DND-41 (cell line): ENCODE results near the gene ARSG.

Experiments used
- ATAC-seq: fragments of 200-7000 bp; cut with Tn5 transposase; 3 replicates; pipeline ENCODE4 v1.9.1; 2021; ENCODE audit warnings: low read depth; ENCODE audit not compliant: insufficient read depth
- DNase-seq: peaks from one replicate; pipeline ENCODE4 v3.0.0-alpha.2; 2020
- H2AFZ ChIP-seq: 2 replicates; pipeline ENCODE4 v1.6.0; 2012; ENCODE audit warnings: low read depth, low read length
- H3K27ac ChIP-seq: 2 replicates; pipeline ENCODE4 v1.5.1; 2012; ENCODE audit warnings: low read length, inconsistent platforms
- H3K27me3 ChIP-seq: fragments of 200-600 bp; sonication (generic); 2 replicates; pipeline ENCODE4 v1.6.0; 2012; ENCODE audit warnings: low read length, mild to moderate bottlenecking, inconsistent platforms; ENCODE audit not compliant: insufficient read depth, poor library complexity
- H3K36me3 ChIP-seq: 2 replicates; pipeline ENCODE4 v1.5.1; 2012; ENCODE audit warnings: low read length, inconsistent platforms; ENCODE audit not compliant: insufficient read depth
- H3K4me1 ChIP-seq: 2 replicates; pipeline ENCODE4 v1.5.1; 2012; ENCODE audit warnings: mild to moderate bottlenecking, low read length; ENCODE audit not compliant: insufficient read depth
- H3K4me2 ChIP-seq: 2 replicates; pipeline ENCODE4 v1.6.0; 2012; ENCODE audit warnings: mild to moderate bottlenecking, moderate library complexity, low read length, inconsistent platforms; ENCODE audit not compliant: insufficient read depth
- H3K4me3 ChIP-seq, 2 experiments: fragments of 200-600 bp in 1 of 2; shearing (Covaris generic) in 1 of 2; 2 replicates each; pipeline ENCODE4 v1.5.1; 2012 to 2016; ENCODE audit warnings: inconsistent platforms in 2 of 2, low read length in 2 of 2, mild to moderate bottlenecking in 2 of 2, low read depth in 1 of 2, moderate library complexity in 1 of 2
- H3K79me2 ChIP-seq: 2 replicates; pipeline ENCODE4 v1.6.0; 2012; ENCODE audit warnings: low read length, inconsistent platforms; ENCODE audit not compliant: insufficient read depth
- H3K9ac ChIP-seq: 2 replicates; pipeline ENCODE4 v1.6.0; 2012; ENCODE audit warnings: low read depth, mild to moderate bottlenecking, inconsistent platforms, low read length, moderate library complexity
- H3K9me3 ChIP-seq: 2 replicates; pipeline ENCODE4 v1.5.1; 2012; ENCODE audit warnings: low read length, moderate library complexity, mild to moderate bottlenecking, inconsistent platforms; ENCODE audit not compliant: insufficient read depth, severe bottlenecking
- H4K20me1 ChIP-seq: 2 replicates; pipeline ENCODE4 v1.6.0; 2012; ENCODE audit warnings: low read length; ENCODE audit not compliant: insufficient read depth
- CTCF ChIP-seq: IDR thresholded peaks from 2 replicates; pipeline ENCODE4 v1.5.1; 2012; ENCODE audit warnings: borderline replicate concordance, low read length, moderate library complexity, mild to moderate bottlenecking; ENCODE audit not compliant: poor library complexity, severe bottlenecking; ENCODE audit errors: extremely low read depth
- EZH2 ChIP-seq: IDR thresholded peaks from 3 replicates; pipeline ENCODE4 v1.6.1; 2012; ENCODE audit warnings: borderline replicate concordance, low read depth, mild to moderate bottlenecking, moderate library complexity, low read length, inconsistent platforms; ENCODE audit not compliant: severe bottlenecking

Gene ARSG

GRCh38 chr17:68458260-68459036, 167.2 kb downstream of the ARSG start:
- DNase-seq (no peak), ATAC-seq (no peak)
- no peaks in the 10 kb centered on the region for H3K79me2 ChIP-seq
- H4K20me1 ChIP-seq = no peaks in the 10 kb centered on the region
- no peak overlapping the region for H2AFZ ChIP-seq
- peak overlapping the region; percentile 25 for H3K9ac ChIP-seq
- 0 out of 2 replicates have a peak overlapping the region, but pooled peaks have one; percentile 14 for H3K27ac ChIP-seq
- H3K27me3 ChIP-seq = no peaks in the 10 kb centered on the region
- peak overlapping the region; percentile 92 for H3K4me2 ChIP-seq
- H3K9me3 ChIP-seq = no peaks in the 10 kb centered on the region
- TF ChIP-seq CTCF = no peak
- no peak for TF ChIP-seq EZH2
- peak overlapping the region; percentile 20 to 60; a peak in 3 of 4 replicates for H3K4me3 ChIP-seq
- H3K36me3 ChIP-seq = no peaks in the 10 kb centered on the region
- H3K4me1 ChIP-seq = peaks cover 62% of the 10 kb centered on the region

DNA sequence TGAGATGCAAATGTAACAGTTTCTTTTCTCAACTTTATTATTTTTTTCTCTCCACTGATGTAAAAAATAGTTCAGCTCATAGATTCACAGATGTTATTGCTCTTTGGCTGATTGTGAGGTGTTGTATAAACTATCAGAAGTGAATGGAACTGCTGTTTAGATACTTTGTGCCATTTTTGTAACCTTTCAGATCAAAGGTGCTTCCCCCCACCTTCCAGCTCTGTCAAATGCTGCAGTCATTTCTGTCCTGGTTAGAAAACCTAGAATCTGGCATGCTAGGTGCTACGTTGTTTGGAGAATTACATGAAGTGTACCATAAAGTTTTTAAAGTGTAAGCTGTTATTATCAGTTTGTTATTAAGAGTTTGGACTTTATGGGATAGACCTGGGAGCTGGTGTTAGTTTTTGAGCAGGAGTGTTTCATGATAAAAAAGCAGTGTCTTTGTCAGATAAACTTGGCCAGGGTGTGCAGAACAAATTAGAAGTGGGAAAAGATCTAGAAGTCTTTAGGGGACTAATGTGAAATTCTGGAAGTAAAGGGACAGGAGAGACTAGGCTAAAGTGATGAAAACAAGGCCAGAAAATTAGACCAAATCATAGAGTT, 167.8 kb downstream of the ARSG start:
- no peak overlapping the region for H2AFZ ChIP-seq
- no peaks in the 10 kb centered on the region for H4K20me1 ChIP-seq
- no peaks in the 10 kb centered on the region for H3K36me3 ChIP-seq
- no peaks in the 10 kb centered on the region for H3K79me2 ChIP-seq
- H3K4me3 ChIP-seq = no peak overlapping the region
- H3K4me1 ChIP-seq = peaks cover 62% of the 10 kb centered on the region
- no peak overlapping the region for H3K27ac ChIP-seq
- DNase-seq = no peak
- no peaks in the 10 kb centered on the region for H3K27me3 ChIP-seq
- no peak overlapping the region for H3K9ac ChIP-seq
- no peak overlapping the region for H3K4me2 ChIP-seq
- ATAC-seq = no peak
- TF ChIP-seq CTCF (no peak), EZH2 (no peak)
- no peaks in the 10 kb centered on the region for H3K9me3 ChIP-seq

GRCh38 chr17:68460146-68460545, 168.9 kb downstream of the ARSG start:
- Histone ChIP-seq H3K27me3 (no peaks in the 10 kb centered on the region), H3K27ac (peak overlapping the region; percentile 83), H4K20me1 (no peaks in the 10 kb centered on the region), H2AFZ (0 out of 2 replicates have a peak overlapping the region, but pooled peaks have one; percentile 23), H3K4me1 (peaks cover 62% of the 10 kb centered on the region), H3K9me3 (no peaks in the 10 kb centered on the region), H3K4me3 (no peak overlapping the region), H3K79me2 (no peaks in the 10 kb centered on the region), H3K9ac (peak overlapping the region; percentile 34; the same call in 1 of the 2 replicates), H3K4me2 (peak overlapping the region; percentile 64), H3K36me3 (no peaks in the 10 kb centered on the region)
- TF ChIP-seq EZH2 (no peak), CTCF (no peak)
- ATAC-seq (no peak), DNase-seq (no peak)
